Heart right ventricle (tissue), 16 donors: ENCODE measurements around the gene DDHD1. TPM values are rescaled to one million over a fixed set of nuclear protein-coding genes. Genes with fewer than 3 reads are reported as not detected.
A peak's percentile ranks its signal among the peaks of the same experiment; 100 is the strongest.

ENCODE experiments used
- ATAC-seq, 8 donors: fragments of 200-7000 bp; cut with Tn5 transposase; one replicate each; pipeline ENCODE4 v1.9.1; 2020; ENCODE audit warnings: mild to moderate bottlenecking in 8 of 8, moderate library complexity in 8 of 8, moderate number of reproducible peaks in 1 of 8
- DNase-seq, 2 donors: peaks; one replicate each; pipeline ENCODE4 v3.0.0-alpha.2; 2020
- H3K27ac ChIP-seq, 10 donors: fragments of 200-600 bp; sonication (generic) in 2 of 10; one replicate each; pipeline versions ENCODE4 v1.5.0 to v1.8.0; 2020 to 2022; ENCODE audit warnings: mild to moderate bottlenecking in 3 of 10
- H3K27me3 ChIP-seq, 7 donors: fragments of 200-600 bp; one replicate each; pipeline ENCODE4 v1.8.0; 2021 to 2022; ENCODE audit warnings: mild to moderate bottlenecking in 2 of 7
- H3K36me3 ChIP-seq, 9 donors: fragments of 200-600 bp; sonication (generic) in 1 of 9; one replicate each; pipeline versions ENCODE4 v1.5.0 to v1.8.0; 2020 to 2022; ENCODE audit warnings: mild to moderate bottlenecking in 2 of 9
- H3K4me1 ChIP-seq, 9 donors: fragments of 200-600 bp; sonication (generic) in 1 of 9; one replicate each; pipeline versions ENCODE4 v1.5.0 to v1.8.0; 2020 to 2022; ENCODE audit warnings: mild to moderate bottlenecking in 4 of 9
- H3K4me3 ChIP-seq, 10 donors: fragments of 200-600 bp; sonication (generic) in 2 of 10; one replicate each; pipeline versions ENCODE4 v1.5.0 to v1.8.0; 2020 to 2022; ENCODE audit warnings: mild to moderate bottlenecking in 7 of 10, moderate library complexity in 2 of 10
- H3K9me3 ChIP-seq, 11 donors: fragments of 200-600 bp in 10 of 11; sonication (generic) in 2 of 11; one replicate each; pipeline versions ENCODE4 v1.5.0 to v1.8.0; 2013 to 2022; ENCODE audit warnings: mild to moderate bottlenecking in 2 of 11, control low read depth in 1 of 11, moderate library complexity in 1 of 11
- WGBS, 2 donors: extraction: QIAGEN DNeasy Blood & Tissue Kit; methylation state at CpG; one replicate each; pipeline ENCODE4 v1.1.7; 2013; ENCODE audit warnings: inconsistent platforms in 1 of 2; 5-methylcytosine and 5-hydroxymethylcytosine counted together
- intact Hi-C, 10 donors: fragments of 100-400 bp; cut with DNase I; formaldehyde crosslinking; loops; one replicate each; pipeline versions ENCODE4 v1.11.1 to v1.14.2; 2022
- polyA plus RNA-seq, 2 donors: library from polyadenylated mRNA; stranded (reverse); fragments of 200-250 nt; gene quantifications; one replicate each; pipeline ENCODE4 v1.2.3, GENCODE V29; 2013
- total RNA-seq, 10 donors: library from RNA; stranded (reverse); fragmentation: NEBNext Ultra II Directional in 3 of 10; extraction: Animal tissue kit (Norgen Biotek cat#: 25700) in 3 of 10; gene quantifications; one replicate each; pipeline versions ENCODE4 v1.2.1 to v1.2.4, GENCODE V29; 2021 to 2023
- TF ChIP-seq, protein P1 (sequence below), 9 donors: fragments of 200-600 bp; sonication (generic) in 2 of 9; IDR thresholded peaks; one replicate each; pipeline versions ENCODE4 v1.5.0 to v1.8.0; 2021 to 2022; ENCODE audit warnings: antibody characterized with exemption in 9 of 9, mild to moderate bottlenecking in 5 of 9, moderate library complexity in 1 of 9
- donor health status: Arrhythmogenic right ventricular cardiomyopathy.
- donor health status: ischemic (EF 13 %, LVEDD 7.1; RV severe dilation, severe dysfunction).
- donor health status: healthy with polysubstance abuse.
- donor health status: DM: no; HTN: yes; CAD: no.
- donor health status: DM: no; HTN: no; CAD: no.
- donor health status: ischemic (EF 25% LVEDD 6.9; RV normal size, moderate dysfunction).
- donor health status: ischemic (EF 25% LVEDD 5.7; RV mildly dilated, moderate dysfunction).
- donor health status: healthy.
- donor health status: DM: yes; HTN: yes; CAD: no.
- donor health status: Ischemic cardiomyopathy.
- donor health status: ischemic (EF 35%, LVEDD 5.7; RV mildly dilated, moderate dysfunction).
- donor health status: nonischemic (EF 11% LVEDD 7.7; RV severe dilation, severe dysfunction).
- donor health status: DM: yes; HTN: yes; CAD: no.
- donor health status: PGD.
- donor health status: ischemic (EF 29% LVEDD 5.4; RV normal size, mild dysfunction).
- donor health status: nonischemic (EF 23%, LVEDD 6.1; RV moderate dilation, normal function).

Gene DDHD1
- total and polyA plus RNA-seq, 12 donors: 2.1 to 9.6 (median 7.4) TPM

- H3K27me3 ChIP-seq: no peaks in the 10 kb centered on the region
- TF ChIP-seq, protein P1, sequence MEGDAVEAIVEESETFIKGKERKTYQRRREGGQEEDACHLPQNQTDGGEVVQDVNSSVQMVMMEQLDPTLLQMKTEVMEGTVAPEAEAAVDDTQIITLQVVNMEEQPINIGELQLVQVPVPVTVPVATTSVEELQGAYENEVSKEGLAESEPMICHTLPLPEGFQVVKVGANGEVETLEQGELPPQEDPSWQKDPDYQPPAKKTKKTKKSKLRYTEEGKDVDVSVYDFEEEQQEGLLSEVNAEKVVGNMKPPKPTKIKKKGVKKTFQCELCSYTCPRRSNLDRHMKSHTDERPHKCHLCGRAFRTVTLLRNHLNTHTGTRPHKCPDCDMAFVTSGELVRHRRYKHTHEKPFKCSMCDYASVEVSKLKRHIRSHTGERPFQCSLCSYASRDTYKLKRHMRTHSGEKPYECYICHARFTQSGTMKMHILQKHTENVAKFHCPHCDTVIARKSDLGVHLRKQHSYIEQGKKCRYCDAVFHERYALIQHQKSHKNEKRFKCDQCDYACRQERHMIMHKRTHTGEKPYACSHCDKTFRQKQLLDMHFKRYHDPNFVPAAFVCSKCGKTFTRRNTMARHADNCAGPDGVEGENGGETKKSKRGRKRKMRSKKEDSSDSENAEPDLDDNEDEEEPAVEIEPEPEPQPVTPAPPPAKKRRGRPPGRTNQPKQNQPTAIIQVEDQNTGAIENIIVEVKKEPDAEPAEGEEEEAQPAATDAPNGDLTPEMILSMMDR (IDR thresholded peaks at IDR 0.05): no peak
- 82 to 91% methylated on average over 4 of the region's 4 CpGs for WGBS, 2 donors
- H3K27ac ChIP-seq: no peak overlapping the region
- H3K4me3 ChIP-seq: no peak overlapping the region
- no peak for DNase-seq
- no peak for ATAC-seq
- no peaks in the 10 kb centered on the region for H3K36me3 ChIP-seq
- peaks cover 0 to 7% (median 3%) of the 10 kb centered on the region in 9 donors for H3K4me1 ChIP-seq
- intact Hi-C loops: no loop called here
- H3K9me3 ChIP-seq: no peaks in the 10 kb centered on the region
These were observed 22.3 kb upstream of the DDHD1 start for GRCh38 chr14:53175375-53175774.

- no peak for DNase-seq
- no peak for ATAC-seq
- H3K27me3 ChIP-seq: no peaks in the 10 kb centered on the region
- no peaks in the 10 kb centered on the region for H3K36me3 ChIP-seq
- no peak overlapping the region for H3K4me3 ChIP-seq
- intact Hi-C loops: no loop called here
- no peak overlapping the region for H3K27ac ChIP-seq
- TF ChIP-seq, protein P1 (IDR thresholded peaks at IDR 0.05): no peak
- no peaks in the 10 kb centered on the region for H3K9me3 ChIP-seq
- H3K4me1 ChIP-seq: peaks cover 0 to 7% (median 3%) of the 10 kb centered on the region in 9 donors
- WGBS, 2 donors: 40 to 41% methylated on average over 4 of the region's 4 CpGs
These were observed 21.8 kb upstream of the DDHD1 start for GRCh38 chr14:53174918-53175317.

GRCh38 chr14:53168786-53169185 is 15.7 kb upstream of the DDHD1 start:
- no peaks in the 10 kb centered on the region for H3K27me3 ChIP-seq
- intact Hi-C loops: loop anchor here in 1 of 10 donors (10.0 kb wide), 1 partner anchor 126 kb away; no protein-coding TSS in a partner anchor
- H3K36me3 ChIP-seq: no peaks in the 10 kb centered on the region
- H3K9me3 ChIP-seq: peaks cover 0 to 2% (median 0%) of the 10 kb centered on the region in 11 donors
- DNase-seq (peak in 1 of 2 donors; percentile 10), ATAC-seq (no peak)
- H3K4me1 ChIP-seq: peaks cover 0 to 9% (median 0%) of the 10 kb centered on the region in 9 donors
- WGBS, 2 donors: 88 to 89% methylated on average over 9 of the region's 9 CpGs
- H3K27ac ChIP-seq: no peak overlapping the region
- H3K4me3 ChIP-seq: no peak overlapping the region
- TF ChIP-seq, protein P1 (IDR thresholded peaks at IDR 0.05): no peak

- intact Hi-C loops: loop anchor here in 1 of 10 donors (10.0 kb wide), 1 partner anchor 127 kb away; no protein-coding TSS in a partner anchor
- Histone ChIP-seq H3K4me3 (no peak overlapping the region), H3K27ac (peak overlapping the region in 3 of 10 donors; percentile 10 to 61 (median 59)), H3K27me3 (no peaks in the 10 kb centered on the region), H3K36me3 (no peaks in the 10 kb centered on the region), H3K9me3 (peaks cover 0 to 5% (median 0%) of the 10 kb centered on the region in 11 donors), H3K4me1 (peaks cover 0 to 9% (median 0%) of the 10 kb centered on the region in 9 donors)
- DNase-seq (no peak), ATAC-seq (peak in 4 of 8 donors; percentile 28 to 58 (median 49))
- TF ChIP-seq, protein P1 (IDR thresholded peaks at IDR 0.05): no peak
- 65 to 78% methylated on average over 4 of the region's 4 CpGs for WGBS, 2 donors
These were observed 14.6 kb upstream of the DDHD1 start for GRCh38 chr14:53167602-53168328.
